Measurements from ENCODE around the gene CDKL2.
A peak's percentile ranks its signal among the peaks of the same experiment; 100 is the strongest.
"Not testable (repeated sequence)": the region's sequence is repeated elsewhere in the genome, so short reads cannot be mapped to it uniquely, and the experiment has no call there.

CDKL2 gene

GRCh38 chr4:75630174-75630936 is at the start of gene CDKL2:
CDKL2 (minus strand) TSS chr4:75630528; CDS start chr4:75625988, 4,540 bp downstream.
- peak; percentile 91 for DNase-seq

DNA sequence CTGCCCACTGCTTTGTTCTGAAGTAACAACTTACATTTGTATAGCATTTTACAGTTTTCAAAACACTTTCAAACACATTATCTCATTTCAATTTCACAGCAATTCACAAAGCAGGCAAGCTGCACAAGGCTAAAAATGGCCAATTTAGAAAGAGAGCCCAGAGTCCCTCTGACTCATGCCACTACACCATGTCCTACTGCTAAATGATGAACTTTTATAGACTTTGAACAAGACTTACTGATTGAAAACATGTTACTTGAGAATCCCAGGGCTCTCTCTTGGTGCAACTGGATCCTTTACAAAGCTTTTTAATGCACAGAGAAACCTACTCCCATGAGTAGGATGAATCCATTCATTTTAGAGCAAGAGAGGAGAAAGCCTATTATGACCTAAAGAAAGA is 48.6 kb upstream of the CDKL2 start:
- DNase-seq: no peak

DNA sequence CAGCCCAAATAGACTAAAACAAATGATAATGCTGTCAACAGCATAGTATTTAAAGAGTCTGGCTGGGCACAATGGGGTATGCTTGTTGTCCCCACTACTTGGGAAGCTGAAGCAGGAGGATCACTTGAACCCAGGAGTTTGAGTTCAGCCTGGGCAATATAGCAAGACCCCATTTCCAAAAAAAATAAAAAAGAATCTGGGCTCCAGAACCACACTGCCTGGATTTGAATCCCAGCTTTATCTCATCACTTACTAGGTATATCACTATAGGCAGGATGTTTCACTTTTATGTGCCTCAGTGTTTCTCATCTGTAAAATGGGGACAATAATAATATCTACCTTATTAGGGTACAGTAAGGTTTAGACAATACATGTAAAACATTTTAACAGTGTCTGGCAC is 48.1 kb upstream of the CDKL2 start:
- DNase-seq: no peak

DNA sequence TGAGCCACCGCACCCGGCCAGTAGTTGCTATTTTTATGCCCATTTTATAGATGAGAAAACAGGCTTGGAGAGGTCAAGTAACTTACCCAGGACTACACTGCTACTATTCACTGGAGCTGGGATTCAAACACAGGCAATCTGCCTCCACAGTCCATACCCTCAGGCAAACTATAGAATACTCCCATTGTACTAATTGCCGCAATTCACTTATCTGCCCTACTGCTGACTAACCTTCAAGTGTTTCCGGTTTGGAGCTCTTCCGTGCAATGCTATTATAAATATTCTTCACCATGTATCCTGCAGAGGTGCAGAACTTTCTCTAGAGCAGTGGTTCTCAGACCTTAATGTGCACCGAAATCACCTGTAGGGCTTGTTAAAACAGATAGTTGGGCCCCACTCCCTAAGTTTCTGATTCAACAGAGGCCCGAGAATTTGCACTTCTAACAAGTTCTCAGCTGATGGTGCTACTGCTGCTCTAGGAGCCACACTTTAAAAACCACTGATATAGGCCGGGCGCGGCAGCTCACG is 44.7 kb upstream of the CDKL2 start:
- no peak for DNase-seq

- DNase-seq: no peak
Measured at GRCh38 chr4:75673959-75674328, 43.6 kb upstream of the CDKL2 start.

DNA sequence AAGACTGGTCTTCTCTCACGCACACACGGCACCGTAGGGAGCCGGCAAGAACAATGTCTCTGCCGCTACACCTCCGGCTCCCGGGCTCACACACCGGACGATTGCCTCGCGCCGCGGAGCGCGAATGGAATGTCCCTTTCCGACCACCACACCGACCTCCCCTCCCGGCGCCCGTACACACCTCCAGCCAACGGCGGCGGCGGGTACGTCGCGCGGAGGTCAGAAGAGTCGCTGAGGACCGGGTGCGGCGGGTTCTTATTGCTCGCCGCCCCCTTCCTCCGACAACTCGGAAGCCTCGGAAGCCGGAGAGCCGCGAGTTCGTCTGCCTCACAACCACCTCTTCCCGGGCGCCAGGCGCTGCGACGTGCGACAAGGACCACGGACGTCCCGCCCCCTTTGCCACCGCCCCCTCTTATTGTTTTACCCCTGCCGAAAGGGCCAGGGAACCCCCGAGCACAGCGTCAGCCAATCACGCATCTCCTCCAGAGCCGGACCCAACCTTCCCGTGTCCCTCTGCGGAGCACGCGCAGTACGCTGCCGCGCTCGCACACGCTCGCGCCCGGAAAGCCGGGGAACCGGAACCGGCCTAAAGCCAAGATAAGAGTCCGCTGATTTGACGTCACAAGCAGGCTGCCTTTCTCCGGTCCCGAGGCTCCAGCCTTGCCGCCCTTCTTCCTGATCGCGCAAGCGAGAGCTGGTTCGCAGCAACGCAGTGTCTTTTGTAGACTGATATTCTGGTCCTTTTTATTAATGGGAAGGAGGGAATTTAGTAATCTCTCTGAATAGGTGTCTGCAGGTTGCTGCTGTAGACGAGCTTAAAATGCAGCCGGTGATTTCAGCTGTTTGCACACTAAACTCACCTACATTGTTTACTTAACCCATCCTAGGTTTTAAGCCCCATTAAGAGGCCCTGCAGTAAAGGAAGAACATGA is 43.0 kb upstream of the CDKL2 start, which contains the start of gene G3BP2:
TSS of gene G3BP2 (minus strand) at position 385 of the 932 bp plus-strand sequence. CDS start 11,386 bp downstream, outside the sequence.
- DNase-seq: peak; percentile 98

DNA sequence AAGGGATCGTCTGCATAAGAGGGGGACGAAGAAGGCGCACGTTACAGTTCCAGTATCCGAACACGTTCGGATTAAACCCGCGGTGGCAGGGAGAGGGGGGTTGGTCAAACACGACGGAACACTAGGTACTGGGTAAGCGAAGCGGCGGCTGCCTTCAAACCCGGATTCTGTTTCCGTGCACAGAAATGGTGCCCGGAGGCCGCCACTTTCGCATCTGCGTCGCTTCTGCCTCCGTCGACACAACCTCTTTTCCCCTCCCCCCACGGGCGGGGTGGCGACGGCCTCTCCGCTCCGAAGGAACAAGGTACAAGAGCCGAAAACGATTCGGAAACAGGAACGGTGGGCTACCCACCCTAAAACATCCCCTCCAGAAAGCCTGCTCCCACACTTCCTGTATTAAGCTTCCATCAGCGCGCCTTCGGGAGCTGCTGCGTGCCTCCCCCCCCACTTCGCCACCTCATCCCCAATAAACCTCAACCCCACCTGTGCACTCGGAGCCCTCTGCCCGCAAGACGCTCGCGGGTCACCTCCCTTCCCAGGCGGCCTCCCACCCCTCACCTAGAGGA is 42.2 kb upstream of the CDKL2 start:
- peak; percentile 83 for DNase-seq

DNA sequence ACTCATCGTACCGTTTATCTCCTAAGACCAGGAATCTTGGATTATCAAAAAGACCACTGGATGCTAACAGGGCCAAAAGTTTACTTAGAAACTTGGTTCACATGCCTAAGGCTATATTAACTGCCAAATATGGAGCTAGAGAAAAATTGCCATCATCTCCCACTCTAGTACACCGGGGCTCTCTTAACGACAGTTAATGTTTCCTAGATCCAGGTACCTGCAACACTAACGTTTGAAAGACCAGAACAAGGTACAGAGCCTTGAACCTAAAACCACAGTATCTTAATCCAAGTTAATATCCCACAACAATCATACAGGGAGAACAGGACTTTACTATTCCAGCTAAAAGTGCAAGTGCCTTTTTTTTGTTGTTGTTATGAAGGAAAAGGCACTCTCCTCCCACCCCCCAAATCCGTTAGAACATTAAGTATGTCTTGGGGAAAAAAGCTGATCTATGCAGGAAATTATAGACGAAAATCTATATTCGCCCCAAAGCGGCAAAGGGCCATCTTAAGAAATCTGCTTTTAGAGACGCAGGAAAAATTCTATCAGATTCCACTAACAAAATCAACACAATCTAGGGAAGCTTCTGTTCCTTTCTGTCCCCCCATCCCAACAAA is 41.6 kb upstream of the CDKL2 start:
- DNase-seq: no peak

GRCh38 chr4:75668596-75668995 is 38.3 kb upstream of the CDKL2 start:
- no peak for DNase-seq

- DNase-seq: not testable (repeated sequence)
Measured at GRCh38 chr4:75667636-75668035, 37.3 kb upstream of the CDKL2 start.

GRCh38 chr4:75666299-75666698 is 36.0 kb upstream of the CDKL2 start:
- no peak for DNase-seq

DNA sequence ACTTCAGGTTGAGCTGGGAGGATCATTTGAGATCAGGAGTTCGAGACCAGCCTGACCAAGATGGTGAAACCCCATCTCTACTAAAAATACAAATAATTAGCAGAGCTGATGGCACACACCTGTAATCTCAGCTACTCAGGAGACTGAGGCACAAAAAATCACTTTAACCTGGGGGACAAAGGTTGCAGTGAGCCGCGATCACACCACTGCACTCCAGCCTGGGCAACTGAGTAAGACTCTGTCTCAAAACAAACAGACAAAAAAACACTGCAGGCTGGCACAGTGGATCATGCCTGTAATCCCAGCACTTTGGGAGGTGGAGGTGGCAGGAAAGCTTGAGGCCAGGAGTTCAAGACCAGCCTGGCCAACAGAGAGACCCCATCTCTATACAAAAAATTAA is 34.3 kb upstream of the CDKL2 start:
- DNase-seq: not testable (repeated sequence)

DNA sequence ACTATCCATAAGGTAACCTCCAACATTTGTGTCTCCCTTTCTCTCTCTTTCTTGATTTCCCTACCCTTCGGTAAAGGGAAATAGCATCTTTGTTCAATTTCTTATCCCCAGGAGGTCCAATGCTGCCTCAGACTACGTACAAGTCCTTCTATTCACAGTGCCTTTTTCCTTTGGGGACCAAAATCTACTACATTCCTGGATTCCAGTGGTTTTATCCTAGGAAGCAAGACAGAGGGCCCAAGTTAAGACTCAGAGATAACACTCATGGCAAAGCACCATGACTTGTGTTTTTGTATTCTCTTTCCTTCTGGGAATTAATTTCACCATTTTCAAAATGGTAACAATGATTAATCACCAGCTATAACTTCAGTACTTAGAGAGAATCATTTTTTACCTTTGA is 32.3 kb upstream of the CDKL2 start:
- no peak for DNase-seq

DNA sequence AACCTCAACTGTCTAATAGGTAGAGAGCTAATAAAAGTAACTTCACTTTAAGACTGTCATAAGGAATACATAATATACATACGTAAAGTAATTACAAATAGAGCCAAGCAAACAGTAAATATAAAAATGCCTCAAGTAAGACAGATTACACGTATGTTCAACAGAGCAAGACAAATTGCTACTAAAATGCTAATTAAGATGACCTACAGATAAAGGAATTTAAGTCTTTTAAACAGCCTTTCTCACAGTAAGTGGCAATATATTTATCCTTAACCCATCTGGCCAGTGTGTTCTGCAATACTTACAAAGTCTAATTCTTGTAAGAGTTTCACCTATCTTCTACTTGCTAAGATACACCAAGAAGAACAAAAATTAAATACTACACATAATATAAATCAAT is 30.2 kb upstream of the CDKL2 start:
- DNase-seq: no peak

DNA sequence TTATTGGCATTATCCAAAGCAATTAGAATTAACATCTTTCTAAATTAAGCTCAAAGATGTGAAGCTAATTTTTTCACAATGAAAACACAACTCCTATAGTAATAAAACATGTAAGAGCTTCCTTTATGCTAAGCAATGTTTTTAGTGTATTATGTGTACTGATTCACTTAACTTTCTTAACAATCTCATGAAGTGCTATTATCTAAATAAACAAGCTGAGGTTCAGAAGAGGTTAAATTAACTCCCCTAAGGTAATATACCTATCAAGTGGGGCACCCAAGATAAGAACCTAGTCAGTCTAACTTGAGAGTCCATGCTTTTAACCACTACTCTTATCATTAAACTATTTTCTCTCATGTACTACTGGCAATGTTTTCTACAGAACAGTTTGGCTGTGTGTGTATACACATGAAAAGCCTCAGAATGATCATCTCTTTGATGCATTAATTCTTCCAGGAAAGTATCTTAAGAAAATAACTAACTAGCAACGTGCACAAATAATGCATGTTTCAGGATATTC is 29.2 kb upstream of the CDKL2 start:
- no peak for DNase-seq

DNA sequence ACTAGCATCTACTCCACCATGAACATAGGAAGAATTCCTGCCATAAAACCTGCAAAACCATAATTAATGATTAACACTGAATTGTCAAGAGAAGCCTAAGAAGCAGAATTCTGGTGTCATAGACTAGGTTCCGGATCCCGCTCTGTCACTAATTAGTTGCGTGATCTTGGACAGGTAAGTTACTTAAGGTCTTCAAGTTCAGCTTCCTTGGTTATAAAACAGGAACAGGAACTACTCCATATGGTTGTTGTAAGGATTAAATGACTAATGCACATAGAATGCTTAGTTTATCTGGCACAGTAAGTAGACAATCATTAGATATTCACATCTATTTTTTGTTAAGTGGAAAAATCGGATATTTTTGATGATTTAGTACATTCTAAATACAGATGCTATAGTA is 28.5 kb upstream of the CDKL2 start:
- DNase-seq: no peak

- no peak for DNase-seq
Measured at GRCh38 chr4:75655562-75655961, 25.2 kb upstream of the CDKL2 start.

DNA sequence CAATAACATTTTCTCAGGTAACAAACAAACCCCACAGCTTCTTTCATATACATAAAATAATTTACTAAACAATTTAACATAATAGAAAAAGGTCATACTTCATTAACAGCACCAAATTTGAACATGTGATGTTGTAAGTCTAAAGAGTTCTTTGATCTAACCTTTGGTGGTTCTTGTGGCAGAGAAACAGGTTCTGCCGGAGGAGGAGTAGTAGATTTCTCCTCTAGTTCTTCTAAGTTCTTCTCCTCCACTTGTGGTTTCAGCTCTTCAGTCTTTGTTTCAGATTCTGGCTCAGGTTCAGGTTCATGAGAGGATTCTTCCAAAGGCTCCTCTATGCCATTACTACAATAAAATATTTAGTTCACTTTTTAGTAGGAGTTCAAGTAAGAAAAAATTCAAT is 24.6 kb upstream of the CDKL2 start:
- DNase-seq: no peak

DNA sequence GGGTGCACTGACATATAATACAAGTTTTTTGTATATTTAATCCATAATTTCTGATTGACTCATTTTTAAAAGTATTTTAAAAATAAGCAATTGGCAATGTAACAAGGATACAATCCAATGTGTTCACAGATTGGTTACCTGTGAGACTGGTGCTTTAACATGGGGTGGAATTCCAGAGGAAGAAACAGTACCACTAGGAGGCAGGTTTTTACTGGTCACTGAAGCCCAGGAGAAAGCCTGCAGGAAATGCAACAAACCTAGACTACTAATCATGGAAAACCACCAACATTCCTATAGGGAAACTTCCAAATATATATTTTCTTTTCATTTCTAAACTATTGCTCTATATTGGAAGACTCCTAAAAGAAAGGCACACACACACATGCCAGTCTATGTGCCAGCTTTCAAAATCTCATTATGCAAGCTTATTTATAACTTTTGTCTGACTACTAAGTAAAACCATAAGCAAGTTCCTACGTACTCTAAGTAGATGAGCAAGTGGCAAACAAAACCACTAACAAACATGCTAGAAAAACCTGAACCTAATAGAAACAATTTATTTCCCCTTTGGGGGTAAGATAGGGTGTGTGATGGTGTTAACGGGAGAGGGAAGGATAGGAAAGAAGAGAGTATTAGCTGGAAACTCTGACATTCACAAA is 23.6 kb upstream of the CDKL2 start:
- DNase-seq: no peak

DNA sequence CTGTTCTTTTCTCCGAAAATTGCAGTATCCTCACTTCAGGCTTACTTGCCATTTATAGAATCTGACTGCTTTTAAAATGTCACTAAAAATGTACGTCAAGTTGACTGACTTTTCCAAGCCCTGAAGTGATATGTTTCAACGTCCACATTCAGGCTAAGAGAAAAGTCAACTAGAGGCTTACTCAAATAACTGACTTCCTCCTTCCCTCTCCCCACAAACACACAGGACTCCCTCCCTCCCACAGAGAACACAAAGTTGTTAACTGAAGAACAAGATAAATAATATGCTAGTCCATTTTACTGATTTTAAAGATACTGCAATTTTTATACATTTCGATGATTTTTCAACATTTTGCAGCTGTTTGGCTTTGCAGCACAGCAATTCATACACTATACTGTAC is 13.8 kb upstream of the CDKL2 start:
- DNase-seq: no peak

- DNase-seq: no peak
Measured at GRCh38 chr4:75643651-75644050, 13.3 kb upstream of the CDKL2 start.

DNA sequence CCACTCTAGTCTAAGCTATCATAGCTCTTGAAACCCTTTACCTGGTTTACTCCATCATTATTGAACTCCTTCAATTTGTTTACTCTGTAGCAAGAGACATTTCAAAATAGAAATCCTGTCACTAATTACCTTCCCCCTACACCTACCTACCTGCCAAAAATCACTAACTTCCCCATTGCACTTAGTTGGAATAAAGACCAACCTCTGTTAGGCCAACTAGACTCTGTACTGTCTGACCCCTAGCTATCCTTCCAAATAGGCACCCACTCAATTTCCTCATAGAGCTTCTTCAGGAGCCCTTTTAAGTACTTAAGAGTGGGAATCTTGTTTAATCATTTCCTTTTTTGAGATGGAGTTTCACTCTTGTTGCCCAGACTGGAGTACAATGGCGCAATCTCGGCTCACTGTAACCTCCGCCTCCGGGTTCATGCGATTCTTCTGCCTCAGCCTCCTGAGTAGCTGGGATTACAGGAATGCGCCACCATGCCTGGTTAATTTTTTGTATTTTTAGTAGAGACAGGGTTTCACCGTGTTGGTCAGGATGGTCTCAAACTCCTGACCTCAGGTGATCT is 8.9 kb upstream of the CDKL2 start:
- no peak for DNase-seq
